ENCODE measurements around the gene KCNJ14. TPM values are rescaled to one million over a fixed set of nuclear protein-coding genes. Genes with fewer than 3 reads are reported as not detected.

The KCNJ14 gene
- total and polyA plus RNA-seq, 2 experiments from 2014 or later = 0.48 to 0.97 TPM

DNA sequence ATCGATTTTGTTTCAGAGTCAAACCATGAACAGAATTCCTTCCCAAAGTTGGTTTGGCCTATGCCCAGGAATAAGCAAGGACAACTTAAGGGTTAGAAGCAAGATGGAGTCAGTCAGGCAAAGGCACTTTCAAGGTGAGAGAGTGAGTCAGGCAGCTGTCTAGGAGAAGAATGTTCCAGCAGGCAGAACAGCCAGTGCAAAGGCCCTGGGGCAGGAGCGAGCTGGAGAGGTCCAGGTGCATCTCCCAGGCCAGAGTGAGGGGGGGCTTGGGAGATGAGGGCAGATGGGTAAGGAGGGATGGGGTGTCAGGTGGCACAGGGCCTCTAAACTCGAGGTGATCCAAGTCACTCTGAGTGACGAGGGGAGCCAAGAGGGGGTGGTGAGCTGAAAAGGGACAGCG is 18.8 kb upstream of the KCNJ14 start:
- 81 to 84% methylated on average over 4 to 5 of the region's 5 CpGs for WGBS, 2 experiments (ENCODE audit: low coverage in 1 of 2, low lambda C conversion rate in 2 of 2, missing lambda C conversion rate in 2 of 2)
- in situ Hi-C loops (cut with MboI) = no loop called here
- Histone ChIP-seq H3K36me3 (ENCODE audit: low read depth) (no peaks in the 10 kb centered on the region), H3K9me3 (ENCODE audit: low read depth) (no peaks in the 10 kb centered on the region), H3K9ac (no peak overlapping the region), H3K27me3 (replicated peaks; ENCODE audit: insufficient read depth) (no peaks in the 10 kb centered on the region), H2AFZ (no peak overlapping the region), H3F3A (ENCODE audit: insufficient read depth) (no peaks in the 10 kb centered on the region), H3K79me2 (ENCODE audit: insufficient read depth) (no peaks in the 10 kb centered on the region), H3K4me2 (ENCODE audit: unreplicated experiment) (no peak overlapping the region), H3K9me2 (ENCODE audit: insufficient read depth) (no peaks in the 10 kb centered on the region), H3K4me3 (no peak overlapping the region), H4K20me1 (ENCODE audit: insufficient read depth) (no peaks in the 10 kb centered on the region), H3K4me1 (ENCODE audit: insufficient read depth) (no peaks in the 10 kb centered on the region), H3K27ac (no peak overlapping the region)
- DNase-seq = no peak
- TF ChIP-seq EZH2phosphoT487 (IDR thresholded peaks at IDR 0.05; ENCODE audit: insufficient read depth, low read depth) = no peak
- TF ChIP-seq EZH2 (IDR thresholded peaks at IDR 0.05; ENCODE audit: insufficient read depth, poor library complexity, severe bottlenecking) = no peak

DNA sequence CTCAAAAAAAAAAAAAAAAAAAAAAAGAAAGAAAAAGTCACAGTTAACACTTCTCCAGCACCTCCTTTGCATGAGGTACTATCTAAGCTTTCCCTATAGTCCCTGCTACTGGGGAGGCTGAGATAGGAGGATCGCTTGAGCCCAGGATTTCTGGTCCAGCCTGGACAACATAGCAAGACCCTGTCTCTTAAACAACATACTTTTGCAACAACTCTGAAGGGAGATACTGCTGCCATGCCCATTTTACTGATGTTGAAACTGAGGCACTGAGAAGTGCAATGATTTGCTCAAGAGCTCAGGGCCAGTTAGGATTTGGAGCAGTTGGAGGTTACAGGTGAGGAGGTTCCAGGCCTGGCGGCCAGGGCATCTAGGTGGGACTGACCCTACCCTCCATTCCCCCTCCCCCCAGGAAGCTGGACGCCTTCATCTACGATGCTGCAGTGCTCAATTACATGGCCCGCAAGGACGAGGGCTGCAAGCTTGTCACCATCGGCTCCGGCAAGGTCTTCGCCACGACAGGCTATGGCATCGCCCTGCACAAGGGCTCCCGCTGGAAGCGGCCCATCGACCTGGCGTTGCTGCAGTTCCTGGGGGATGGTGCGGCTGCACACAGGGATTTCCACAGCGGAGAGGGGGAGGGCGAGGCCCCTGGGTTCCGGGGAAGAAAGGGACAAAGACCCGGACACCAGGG is 13.9 kb upstream of the KCNJ14 start:
- no peak for TF ChIP-seq EZH2phosphoT487 (IDR thresholded peaks at IDR 0.05; ENCODE audit: insufficient read depth, low read depth)
- TF ChIP-seq EZH2 (IDR thresholded peaks at IDR 0.05; ENCODE audit: insufficient read depth, poor library complexity, severe bottlenecking) = no peak
- no peak for DNase-seq
- 97 to 98% methylated on average over 20 of the region's 20 CpGs for WGBS, 2 experiments (ENCODE audit: low coverage in 1 of 2, low lambda C conversion rate in 2 of 2, missing lambda C conversion rate in 2 of 2)

DNA sequence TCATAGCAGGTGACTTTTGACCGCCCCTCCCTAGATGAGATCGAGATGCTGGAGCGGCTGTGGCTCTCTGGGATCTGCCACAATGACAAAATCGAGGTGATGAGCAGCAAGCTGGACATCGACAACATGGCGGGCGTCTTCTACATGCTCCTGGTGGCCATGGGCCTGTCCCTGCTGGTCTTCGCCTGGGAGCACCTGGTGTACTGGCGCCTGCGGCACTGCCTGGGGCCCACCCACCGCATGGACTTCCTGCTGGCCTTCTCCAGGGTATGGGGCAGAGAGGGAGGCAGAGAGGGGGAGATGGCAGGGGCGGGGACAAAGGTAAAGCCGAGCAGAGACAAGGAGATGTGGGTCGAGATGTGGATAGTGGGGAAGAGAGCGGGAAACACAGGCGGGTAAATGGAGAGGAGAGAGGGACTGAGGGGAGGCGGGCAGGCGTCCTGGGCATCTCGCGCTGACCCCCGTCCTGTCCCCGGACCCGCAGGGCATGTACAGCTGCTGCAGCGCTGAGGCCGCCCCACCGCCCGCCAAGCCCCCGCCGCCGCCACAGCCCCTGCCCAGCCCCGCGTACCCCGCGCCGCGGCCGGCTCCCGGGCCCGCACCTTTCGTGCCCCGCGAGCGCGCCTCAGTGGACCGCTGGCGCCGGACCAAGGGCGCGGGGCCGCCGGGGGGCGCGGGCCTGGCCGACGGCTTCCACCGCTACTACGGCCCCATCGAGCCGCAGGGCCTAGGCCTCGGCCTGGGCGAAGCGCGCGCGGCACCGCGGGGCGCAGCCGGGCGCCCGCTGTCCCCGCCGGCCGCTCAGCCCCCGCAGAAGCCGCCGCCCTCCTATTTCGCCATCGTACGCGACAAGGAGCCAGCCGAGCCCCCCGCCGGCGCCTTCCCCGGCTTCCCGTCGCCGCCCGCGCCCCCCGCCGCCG is 13.0 kb upstream of the KCNJ14 start:
- H2AFZ ChIP-seq = no peak overlapping the region
- DNase-seq = no peak
- in situ Hi-C loops (cut with MboI) = no loop called here

More for the DNA sequence above, 13.9 kb upstream of the KCNJ14 start:
- no peak overlapping the region for H3K4me3 ChIP-seq
- H3K9me2 ChIP-seq (ENCODE audit: insufficient read depth) = no peaks in the 10 kb centered on the region
- no peak overlapping the region for H2AFZ ChIP-seq
- no peaks in the 10 kb centered on the region for H3K9me3 ChIP-seq (ENCODE audit: low read depth)
- no peak overlapping the region for H3K9ac ChIP-seq
- no peaks in the 10 kb centered on the region for H3K4me1 ChIP-seq (ENCODE audit: insufficient read depth)
- no peak overlapping the region for H3K4me2 ChIP-seq (ENCODE audit: unreplicated experiment)
- no peaks in the 10 kb centered on the region for H3K36me3 ChIP-seq (ENCODE audit: low read depth)
- in situ Hi-C loops (cut with MboI) = no loop called here
- peaks cover 7% of the 10 kb centered on the region for H3K79me2 ChIP-seq (ENCODE audit: insufficient read depth)
- no peaks in the 10 kb centered on the region for H4K20me1 ChIP-seq (ENCODE audit: insufficient read depth)
- no peak overlapping the region for H3K27ac ChIP-seq
- peaks cover 17% of the 10 kb centered on the region for H3F3A ChIP-seq (ENCODE audit: insufficient read depth)
- no peaks in the 10 kb centered on the region for H3K27me3 ChIP-seq (replicated peaks; ENCODE audit: insufficient read depth)

DNA sequence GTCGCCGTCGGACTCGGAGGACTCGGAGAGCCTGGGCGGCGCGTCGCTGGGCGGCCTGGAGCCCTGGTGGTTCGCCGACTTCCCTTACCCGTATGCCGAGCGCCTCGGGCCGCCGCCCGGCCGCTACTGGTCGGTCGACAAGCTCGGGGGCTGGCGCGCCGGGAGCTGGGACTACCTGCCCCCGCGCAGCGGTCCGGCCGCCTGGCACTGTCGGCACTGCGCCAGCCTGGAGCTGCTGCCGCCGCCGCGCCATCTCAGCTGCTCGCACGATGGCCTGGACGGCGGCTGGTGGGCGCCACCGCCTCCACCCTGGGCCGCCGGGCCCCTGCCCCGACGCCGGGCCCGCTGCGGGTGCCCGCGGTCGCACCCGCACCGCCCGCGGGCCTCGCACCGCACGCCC is 12.1 kb upstream of the KCNJ14 start:
- H3F3A ChIP-seq (ENCODE audit: insufficient read depth) = peaks cover 17% of the 10 kb centered on the region
- TF ChIP-seq EZH2 (IDR thresholded peaks at IDR 0.05; ENCODE audit: insufficient read depth, poor library complexity, severe bottlenecking) (no peak), EZH2phosphoT487 (IDR thresholded peaks at IDR 0.05; ENCODE audit: insufficient read depth, low read depth) (no peak)
- in situ Hi-C loops (cut with MboI) = no loop called here
- H3K4me3 ChIP-seq = no peak overlapping the region
- H3K27me3 ChIP-seq (replicated peaks; ENCODE audit: insufficient read depth) = no peaks in the 10 kb centered on the region
- WGBS, 2 experiments (ENCODE audit: low coverage in 1 of 2, low lambda C conversion rate in 2 of 2, missing lambda C conversion rate in 2 of 2) = 3 to 6% methylated on average over 13 to 14 of the region's 60 CpGs
- no peaks in the 10 kb centered on the region for H3K4me1 ChIP-seq (ENCODE audit: insufficient read depth)
- peaks cover 23% of the 10 kb centered on the region for H3K79me2 ChIP-seq (ENCODE audit: insufficient read depth)
- DNase-seq = peak; percentile 50
- no peak overlapping the region for H3K9ac ChIP-seq
- no peak overlapping the region for H2AFZ ChIP-seq
- no peak overlapping the region for H3K27ac ChIP-seq
- no peaks in the 10 kb centered on the region for H4K20me1 ChIP-seq (ENCODE audit: insufficient read depth)
- no peak overlapping the region for H3K4me2 ChIP-seq (ENCODE audit: unreplicated experiment)
- H3K9me2 ChIP-seq (ENCODE audit: insufficient read depth) = no peaks in the 10 kb centered on the region
- H3K9me3 ChIP-seq (ENCODE audit: low read depth) = no peaks in the 10 kb centered on the region
- peaks cover 12% of the 10 kb centered on the region for H3K36me3 ChIP-seq (ENCODE audit: low read depth)

More for the DNA sequence above, 13.0 kb upstream of the KCNJ14 start:
- H3F3A ChIP-seq (ENCODE audit: insufficient read depth) = peaks cover 17% of the 10 kb centered on the region
- peaks cover 14% of the 10 kb centered on the region for H3K79me2 ChIP-seq (ENCODE audit: insufficient read depth)
- no peaks in the 10 kb centered on the region for H3K9me2 ChIP-seq (ENCODE audit: insufficient read depth)
- TF ChIP-seq EZH2 (IDR thresholded peaks at IDR 0.05; ENCODE audit: insufficient read depth, poor library complexity, severe bottlenecking) (no peak), EZH2phosphoT487 (IDR thresholded peaks at IDR 0.05; ENCODE audit: insufficient read depth, low read depth) (no peak)
- H4K20me1 ChIP-seq (ENCODE audit: insufficient read depth) = no peaks in the 10 kb centered on the region
- no peak overlapping the region for H3K4me3 ChIP-seq
- H3K27ac ChIP-seq = no peak overlapping the region
- no peaks in the 10 kb centered on the region for H3K4me1 ChIP-seq (ENCODE audit: insufficient read depth)
- WGBS, 2 experiments (ENCODE audit: low coverage in 1 of 2, low lambda C conversion rate in 2 of 2, missing lambda C conversion rate in 2 of 2) = 45 to 70% methylated on average over 27 to 94 of the region's 94 CpGs
- no peaks in the 10 kb centered on the region for H3K9me3 ChIP-seq (ENCODE audit: low read depth)
- no peak overlapping the region for H3K9ac ChIP-seq
- peaks cover 4% of the 10 kb centered on the region for H3K36me3 ChIP-seq (ENCODE audit: low read depth)
- no peak overlapping the region for H3K4me2 ChIP-seq (ENCODE audit: unreplicated experiment)
- H3K27me3 ChIP-seq (replicated peaks; ENCODE audit: insufficient read depth) = no peaks in the 10 kb centered on the region
